HEK293 (cell line): ENCODE data around the gene COL11A2.

Experiments used
- KLF9 ChIP-seq: fragments of 450-650 bp; formaldehyde crosslinking; IDR thresholded peaks from 2 replicates; pipeline ENCODE4 v1.5.1; 2016; ENCODE audit warnings: missing biosample characterization, missing genetic modification characterization, low read depth
- ZEB2 ChIP-seq: fragments of 450-650 bp; formaldehyde crosslinking; IDR thresholded peaks from 2 replicates; pipeline ENCODE4 v1.5.1; 2016; ENCODE audit warnings: missing biosample characterization, missing genetic modification characterization
- ZNF138 ChIP-seq: fragments of 450-650 bp; formaldehyde crosslinking; IDR thresholded peaks from 2 replicates; pipeline ENCODE4 v1.5.1; 2016; ENCODE audit warnings: missing biosample characterization, missing genetic modification characterization, borderline replicate concordance
- ZNF514 ChIP-seq: fragments of 450-650 bp; formaldehyde crosslinking; IDR thresholded peaks from 2 replicates; pipeline ENCODE4 v1.5.1; 2016; ENCODE audit warnings: missing biosample characterization, missing genetic modification characterization
- ZNF585B ChIP-seq: fragments of 450-650 bp; formaldehyde crosslinking; IDR thresholded peaks from 2 replicates; pipeline ENCODE4 v1.5.1; 2016; ENCODE audit warnings: missing biosample characterization, missing genetic modification characterization
- ZNF624 ChIP-seq: fragments of 450-650 bp; formaldehyde crosslinking; IDR thresholded peaks from 2 replicates; pipeline ENCODE4 v1.5.1; 2017; ENCODE audit warnings: missing biosample characterization, missing genetic modification characterization
- ZNF629 ChIP-seq: fragments of 450-650 bp; formaldehyde crosslinking; IDR thresholded peaks from 2 replicates; pipeline ENCODE4 v1.5.1; 2017; ENCODE audit warnings: missing biosample characterization, missing genetic modification characterization
- TF ChIP-seq, protein P1 (sequence below): fragments of 450-650 bp; formaldehyde crosslinking; IDR thresholded peaks from 2 replicates; pipeline ENCODE4 v1.5.1; 2016; ENCODE audit warnings: missing biosample characterization, missing genetic modification characterization
- TF ChIP-seq, protein P2 (sequence below): fragments of 450-650 bp; formaldehyde crosslinking; IDR thresholded peaks from 2 replicates; pipeline ENCODE4 v1.5.1; 2016; ENCODE audit warnings: missing biosample characterization, missing genetic modification characterization
- TF ChIP-seq, protein P3 (sequence below): fragments of 450-650 bp; formaldehyde crosslinking; IDR thresholded peaks from 2 replicates; pipeline ENCODE4 v1.5.1; 2016; ENCODE audit warnings: missing biosample characterization, missing genetic modification characterization, low read depth
- TF ChIP-seq, protein P4 (sequence below): fragments of 450-650 bp; formaldehyde crosslinking; IDR thresholded peaks from 2 replicates; pipeline ENCODE4 v1.5.1; 2016; ENCODE audit warnings: missing biosample characterization, missing genetic modification characterization

- TF ChIP-seq, protein P1, sequence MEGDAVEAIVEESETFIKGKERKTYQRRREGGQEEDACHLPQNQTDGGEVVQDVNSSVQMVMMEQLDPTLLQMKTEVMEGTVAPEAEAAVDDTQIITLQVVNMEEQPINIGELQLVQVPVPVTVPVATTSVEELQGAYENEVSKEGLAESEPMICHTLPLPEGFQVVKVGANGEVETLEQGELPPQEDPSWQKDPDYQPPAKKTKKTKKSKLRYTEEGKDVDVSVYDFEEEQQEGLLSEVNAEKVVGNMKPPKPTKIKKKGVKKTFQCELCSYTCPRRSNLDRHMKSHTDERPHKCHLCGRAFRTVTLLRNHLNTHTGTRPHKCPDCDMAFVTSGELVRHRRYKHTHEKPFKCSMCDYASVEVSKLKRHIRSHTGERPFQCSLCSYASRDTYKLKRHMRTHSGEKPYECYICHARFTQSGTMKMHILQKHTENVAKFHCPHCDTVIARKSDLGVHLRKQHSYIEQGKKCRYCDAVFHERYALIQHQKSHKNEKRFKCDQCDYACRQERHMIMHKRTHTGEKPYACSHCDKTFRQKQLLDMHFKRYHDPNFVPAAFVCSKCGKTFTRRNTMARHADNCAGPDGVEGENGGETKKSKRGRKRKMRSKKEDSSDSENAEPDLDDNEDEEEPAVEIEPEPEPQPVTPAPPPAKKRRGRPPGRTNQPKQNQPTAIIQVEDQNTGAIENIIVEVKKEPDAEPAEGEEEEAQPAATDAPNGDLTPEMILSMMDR (tag by site-specific recombination) = no peak
- TF ChIP-seq, protein P2, sequence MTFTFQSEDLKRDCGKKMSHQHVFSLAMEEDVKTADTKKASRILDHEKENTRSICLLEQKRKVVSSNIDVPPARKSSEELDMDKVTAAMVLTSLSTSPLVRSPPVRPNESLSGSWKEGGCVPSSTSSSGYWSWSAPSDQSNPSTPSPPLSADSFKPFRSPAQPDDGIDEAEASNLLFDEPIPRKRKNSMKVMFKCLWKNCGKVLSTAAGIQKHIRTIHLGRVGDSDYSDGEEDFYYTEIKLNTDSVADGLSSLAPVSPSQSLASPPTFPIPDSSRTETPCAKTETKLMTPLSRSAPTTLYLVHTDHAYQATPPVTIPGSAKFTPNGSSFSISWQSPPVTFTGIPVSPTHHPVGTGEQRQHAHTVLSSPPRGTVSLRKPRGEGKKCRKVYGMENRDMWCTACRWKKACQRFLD = no peak
- TF ChIP-seq ZEB2 (tag by site-specific recombination) (no peak), KLF9 (tag by site-specific recombination) (no peak), ZNF514 (tag by site-specific recombination) (no peak), ZNF138 (tag by site-specific recombination) (no peak), ZNF585B (no peak), ZNF629 (tag by site-specific recombination) (no peak), ZNF624 (tag by site-specific recombination) (no peak)
- TF ChIP-seq, protein P3, sequence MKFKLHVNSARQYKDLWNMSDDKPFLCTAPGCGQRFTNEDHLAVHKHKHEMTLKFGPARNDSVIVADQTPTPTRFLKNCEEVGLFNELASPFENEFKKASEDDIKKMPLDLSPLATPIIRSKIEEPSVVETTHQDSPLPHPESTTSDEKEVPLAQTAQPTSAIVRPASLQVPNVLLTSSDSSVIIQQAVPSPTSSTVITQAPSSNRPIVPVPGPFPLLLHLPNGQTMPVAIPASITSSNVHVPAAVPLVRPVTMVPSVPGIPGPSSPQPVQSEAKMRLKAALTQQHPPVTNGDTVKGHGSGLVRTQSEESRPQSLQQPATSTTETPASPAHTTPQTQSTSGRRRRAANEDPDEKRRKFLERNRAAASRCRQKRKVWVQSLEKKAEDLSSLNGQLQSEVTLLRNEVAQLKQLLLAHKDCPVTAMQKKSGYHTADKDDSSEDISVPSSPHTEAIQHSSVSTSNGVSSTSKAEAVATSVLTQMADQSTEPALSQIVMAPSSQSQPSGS = no peak
- TF ChIP-seq, protein P4, sequence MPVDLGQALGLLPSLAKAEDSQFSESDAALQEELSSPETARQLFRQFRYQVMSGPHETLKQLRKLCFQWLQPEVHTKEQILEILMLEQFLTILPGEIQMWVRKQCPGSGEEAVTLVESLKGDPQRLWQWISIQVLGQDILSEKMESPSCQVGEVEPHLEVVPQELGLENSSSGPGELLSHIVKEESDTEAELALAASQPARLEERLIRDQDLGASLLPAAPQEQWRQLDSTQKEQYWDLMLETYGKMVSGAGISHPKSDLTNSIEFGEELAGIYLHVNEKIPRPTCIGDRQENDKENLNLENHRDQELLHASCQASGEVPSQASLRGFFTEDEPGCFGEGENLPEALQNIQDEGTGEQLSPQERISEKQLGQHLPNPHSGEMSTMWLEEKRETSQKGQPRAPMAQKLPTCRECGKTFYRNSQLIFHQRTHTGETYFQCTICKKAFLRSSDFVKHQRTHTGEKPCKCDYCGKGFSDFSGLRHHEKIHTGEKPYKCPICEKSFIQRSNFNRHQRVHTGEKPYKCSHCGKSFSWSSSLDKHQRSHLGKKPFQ (tag by site-specific recombination) = no peak
These were observed 15.4 kb downstream of the COL11A2 start for GRCh38 chr6:33176906-33177305.
